GM08714 (cell line): ENCODE results near the gene RLF.

Experiments
- H3K4me3 ChIP-seq: fragments of 200-500 bp; sonication (Bioruptor generic); 2 replicates; pipeline ENCODE4 v1.5.1; 2014; ENCODE audit warnings: mild to moderate bottlenecking, low read length, inconsistent platforms
- ZNF274 ChIP-seq: IDR thresholded peaks from 2 replicates; pipeline ENCODE4 v1.6.1; 2012; ENCODE audit warnings: mild to moderate bottlenecking, low read depth, low read length

Gene RLF

GRCh38 chr1:40161125-40161887 lies at the start of gene RLF:
RLF (plus strand) TSS chr1:40161387; CDS start chr1:40161400, 13 bp downstream.
- TF ChIP-seq ZNF274: no peak
- H3K4me3 ChIP-seq: peak within 1 kb of the TSS; percentile 98

DNA sequence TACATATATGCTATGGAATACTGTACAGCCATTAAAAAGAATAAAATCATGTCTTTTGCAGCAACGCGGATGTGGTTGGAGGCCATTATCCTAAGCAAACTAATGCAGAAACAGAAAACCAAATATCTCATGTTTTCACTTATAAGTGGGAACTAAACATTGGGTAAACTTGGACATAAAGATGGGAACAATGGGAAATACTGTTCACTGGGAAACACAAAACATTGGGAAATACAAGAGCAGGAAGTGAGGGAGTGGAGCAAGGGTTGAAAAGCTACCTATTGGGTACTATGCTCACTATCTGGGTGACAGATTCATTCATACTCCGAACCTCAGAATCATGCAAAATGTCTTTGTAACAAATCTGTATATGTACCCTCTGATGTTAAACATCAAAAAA lies 46.8 kb upstream of the RLF start:
- H3K4me3 ChIP-seq: no peak overlapping the region
- TF ChIP-seq ZNF274: no peak

DNA sequence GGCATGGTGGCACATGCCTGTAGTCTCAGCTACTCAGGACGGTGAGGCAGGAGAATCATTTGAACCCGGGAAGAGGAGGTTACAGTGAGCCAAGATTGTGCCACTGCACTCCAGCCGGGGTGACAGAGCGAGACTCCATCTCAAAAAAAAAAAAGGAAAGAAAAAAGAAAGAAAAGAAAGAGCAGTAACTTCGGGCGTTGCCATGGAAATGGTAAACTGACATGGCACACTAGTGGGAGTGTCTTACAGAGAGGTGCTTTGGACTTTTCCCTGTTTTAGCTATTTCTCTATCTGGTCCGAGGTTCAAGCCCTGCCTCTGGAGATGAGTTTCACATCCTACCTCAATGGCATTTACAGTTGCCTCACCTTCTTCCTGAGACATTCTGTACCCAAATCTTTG lies 41.1 kb upstream of the RLF start:
- no peak for TF ChIP-seq ZNF274

GRCh38 chr1:40122855-40123254 lies 38.3 kb upstream of the RLF start:
- no peak for TF ChIP-seq ZNF274
- H3K4me3 ChIP-seq: no peak overlapping the region

More for the DNA sequence above, 41.1 kb upstream of the RLF start:
- no peak overlapping the region for H3K4me3 ChIP-seq

DNA sequence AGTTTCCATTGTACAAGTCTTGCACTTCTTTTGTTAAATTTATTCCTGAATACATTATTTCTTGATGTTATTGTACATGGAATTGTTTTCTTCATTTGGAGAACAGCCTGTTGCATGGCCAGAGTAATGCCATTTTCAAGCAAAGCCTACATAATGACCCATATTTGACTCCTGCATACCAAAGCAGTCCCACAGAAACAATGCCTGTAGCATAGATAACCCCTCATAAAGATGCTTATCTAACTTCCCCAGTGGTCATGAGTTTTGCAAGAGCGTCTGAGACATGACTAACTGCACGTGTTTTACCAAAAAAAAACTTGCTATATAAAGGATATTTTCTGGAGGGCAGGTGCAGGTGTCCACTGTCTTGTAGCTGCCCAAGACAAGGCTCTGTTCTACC lies 30.3 kb upstream of the RLF start:
- TF ChIP-seq ZNF274: no peak
- no peak overlapping the region for H3K4me3 ChIP-seq

DNA sequence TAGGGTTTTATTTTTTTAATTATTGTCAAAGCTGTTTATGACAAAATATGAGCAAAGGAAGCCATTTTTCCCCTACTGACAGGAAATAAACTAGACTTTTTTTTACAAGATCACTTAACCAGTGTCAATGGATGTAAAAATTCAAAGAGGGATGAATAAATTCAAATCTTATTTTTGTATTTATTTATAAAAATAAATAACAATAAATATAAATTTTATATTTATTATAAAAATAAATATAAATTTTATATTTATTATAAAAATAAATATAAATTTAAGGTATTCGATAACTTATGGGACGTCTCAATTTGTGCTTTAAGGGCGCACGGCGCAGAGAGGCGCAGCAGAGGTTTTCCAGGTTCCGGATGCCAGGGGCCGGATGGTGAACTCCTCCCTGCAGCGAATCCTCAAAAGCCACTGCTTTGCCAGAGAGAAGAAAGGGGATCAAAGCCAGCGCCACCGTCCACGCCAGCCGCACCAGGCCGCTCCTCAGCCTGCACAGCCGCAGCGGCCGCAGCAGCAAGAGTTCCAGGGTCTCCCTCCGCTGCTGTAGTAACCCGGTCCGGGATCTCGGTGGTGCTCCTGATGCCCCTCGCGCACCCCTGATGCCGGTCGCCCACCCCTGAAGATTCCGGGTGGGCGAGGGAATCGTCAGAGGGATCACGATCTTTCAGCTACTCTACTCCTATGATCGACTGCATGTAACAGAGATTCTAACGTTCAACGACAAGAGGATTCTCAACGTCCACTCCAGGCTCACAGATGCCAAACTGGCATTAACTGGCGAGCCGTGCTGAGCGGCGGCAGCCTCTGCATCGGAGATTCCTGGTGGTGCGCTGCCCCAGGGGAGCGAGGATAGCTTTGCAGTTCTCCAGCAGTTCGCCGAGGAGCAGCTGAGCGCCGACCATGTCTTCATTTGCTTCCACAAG lies 28.5 kb upstream of the RLF start:
- no peak overlapping the region for H3K4me3 ChIP-seq
- TF ChIP-seq ZNF274: no peak

GRCh38 chr1:40133312-40133665 lies 27.9 kb upstream of the RLF start:
- H3K4me3 ChIP-seq: no peak overlapping the region
- no peak for TF ChIP-seq ZNF274

DNA sequence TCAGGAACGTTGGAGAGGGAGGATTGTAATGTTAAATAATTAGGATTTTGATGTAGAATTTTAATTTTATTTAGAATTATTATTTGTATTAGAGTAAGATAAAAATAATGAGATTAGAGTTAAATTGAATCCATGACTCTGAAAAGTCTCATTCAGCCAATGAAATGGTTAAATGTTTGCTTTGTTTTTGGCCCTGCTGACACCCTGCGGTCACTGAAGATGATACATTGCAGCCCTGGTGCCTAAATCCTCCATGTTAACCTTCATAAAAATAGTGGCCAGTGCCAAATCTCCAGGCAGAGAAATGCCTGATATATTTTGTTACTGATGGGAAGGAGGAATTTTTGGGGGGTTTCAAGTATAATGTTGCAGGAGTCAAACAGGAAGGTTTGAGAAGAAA lies 27.3 kb upstream of the RLF start:
- no peak overlapping the region for H3K4me3 ChIP-seq
- no peak for TF ChIP-seq ZNF274

DNA sequence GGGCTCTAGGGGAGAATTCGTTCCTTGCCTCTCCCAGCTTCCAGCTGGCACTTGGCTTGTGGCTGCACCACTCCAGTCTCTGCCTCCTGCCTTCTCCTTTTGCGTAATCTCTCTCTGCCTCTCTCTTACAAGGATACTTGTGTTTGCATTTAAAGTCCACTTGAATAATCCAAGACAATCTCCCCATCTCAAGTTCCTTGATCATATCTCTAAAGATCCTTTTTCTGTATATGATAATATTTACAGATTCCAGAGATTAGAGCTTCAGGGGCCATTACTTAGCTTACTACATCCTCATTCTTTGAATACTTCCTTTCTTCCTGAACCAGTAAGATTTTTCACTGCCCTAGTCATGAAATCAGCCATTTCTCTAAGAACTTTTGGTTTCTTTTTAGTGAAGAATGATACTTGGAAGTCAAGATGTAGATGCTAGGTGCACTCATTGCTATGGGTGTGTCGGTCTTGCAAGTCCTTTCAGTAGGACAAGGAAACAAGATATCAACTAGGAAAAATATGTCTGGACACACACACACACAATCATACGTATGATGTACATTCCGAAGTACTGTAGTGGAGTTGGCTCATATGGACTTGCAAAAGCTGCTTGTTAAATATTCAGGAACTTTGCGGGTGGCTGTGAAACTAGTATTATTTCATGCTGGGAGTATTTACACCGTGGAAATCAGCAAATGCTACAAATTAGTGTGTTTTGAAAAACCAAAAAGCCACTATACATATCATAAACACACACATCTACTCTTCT lies 20.8 kb upstream of the RLF start:
- no peak overlapping the region for H3K4me3 ChIP-seq
- no peak for TF ChIP-seq ZNF274

DNA sequence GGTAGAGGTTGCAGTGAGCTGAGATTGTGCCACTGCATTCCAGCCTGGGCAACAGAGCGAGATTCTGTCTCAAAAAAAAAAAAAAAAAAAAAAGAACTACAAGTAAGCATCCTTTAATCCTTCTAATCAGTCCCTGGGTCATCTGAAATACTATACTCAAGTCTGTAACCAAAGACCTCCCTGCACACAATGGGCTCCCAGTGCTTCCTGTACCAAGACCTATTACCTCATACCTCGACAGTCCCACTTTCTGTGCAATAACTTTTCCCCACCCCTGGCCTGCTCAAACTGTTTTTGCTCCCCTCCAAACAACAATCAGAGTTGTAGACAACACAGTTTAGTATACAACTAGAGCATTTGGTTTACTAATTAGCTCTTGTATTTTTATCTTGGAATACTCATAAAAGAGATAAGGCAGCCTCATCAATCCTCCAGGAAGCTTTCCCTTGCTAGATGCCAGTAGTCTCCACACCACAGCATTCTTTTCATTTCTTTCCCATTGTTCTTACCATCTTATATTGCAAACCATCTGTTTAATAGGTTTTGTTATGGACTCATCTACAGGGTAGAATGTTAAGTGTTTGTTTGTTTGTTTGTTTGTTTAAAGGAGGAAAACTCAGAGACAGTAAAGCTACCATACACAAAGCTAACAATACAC lies 19.2 kb upstream of the RLF start:
- TF ChIP-seq ZNF274: no peak
- H3K4me3 ChIP-seq: no peak overlapping the region

GRCh38 chr1:40143891-40144575 lies 17.2 kb upstream of the RLF start:
- H3K4me3 ChIP-seq: no peak overlapping the region
- TF ChIP-seq ZNF274: no peak

- TF ChIP-seq ZNF274: no peak
- no peak overlapping the region for H3K4me3 ChIP-seq
These were observed 9.6 kb upstream of the RLF start for GRCh38 chr1:40151457-40152079.
